Muscle of arm (tissue), 12 donors: ENCODE measurements around the gene KAZN. TPM values are rescaled to one million over a fixed set of nuclear protein-coding genes. Genes with fewer than 3 reads are reported as not detected.
A peak's percentile ranks its signal among the peaks of the same experiment; 100 is the strongest.

Experiments
- DNase-seq: peaks from one replicate; pipeline ENCODE4 v3.0.0-alpha.2; 2013
- polyA plus RNA-seq, 12 donors: library from polyadenylated mRNA; unstranded; fragments of 120-200 nt; gene quantifications; one replicate each; pipeline ENCODE4 v1.2.1, GENCODE V29; 2013; ENCODE audit not compliant: insufficient read length in 12 of 12

The KAZN gene
- polyA plus RNA-seq, 12 donors: 10.6 to 20.6 (median 14.8) TPM; not detected in 1

DNA sequence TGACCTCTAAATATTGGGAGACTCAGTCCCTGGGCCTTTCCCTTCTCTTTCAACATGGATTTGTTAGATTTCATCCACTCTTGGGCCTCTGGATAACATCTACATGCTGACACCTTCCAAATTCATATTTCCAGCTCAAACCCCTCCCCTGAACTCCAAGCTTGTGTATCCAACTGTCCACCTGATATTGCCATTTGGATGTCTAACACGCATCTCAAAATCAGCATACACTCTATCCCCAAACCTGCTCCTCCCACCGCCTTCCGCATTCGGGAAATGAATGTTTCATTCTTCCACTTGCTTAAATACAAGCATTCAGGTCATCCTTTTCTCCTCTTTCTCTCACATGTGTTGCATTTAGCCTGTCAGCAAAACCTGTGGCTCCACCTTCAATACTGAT is 17.5 kb upstream of the KAZN start:
- DNase-seq: no peak

DNA sequence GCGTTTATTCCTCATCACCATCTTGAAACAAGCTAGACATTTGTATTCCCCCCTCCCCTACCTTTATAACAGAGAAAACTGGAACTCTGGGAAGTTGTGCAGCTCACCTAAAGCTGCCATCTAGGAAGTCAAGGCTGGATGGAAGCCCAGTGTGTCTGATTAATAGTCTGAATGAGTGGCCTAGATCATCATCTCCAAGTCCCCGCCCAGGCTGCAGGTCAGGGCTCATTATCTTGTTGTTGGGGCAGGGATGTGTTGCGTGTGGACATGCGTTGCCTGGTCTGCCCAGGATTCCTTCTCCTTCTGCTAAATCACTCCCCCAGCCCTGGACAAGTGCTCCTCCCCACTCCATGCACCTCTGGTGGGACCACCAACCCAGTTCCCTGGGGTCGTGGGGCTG is 14.7 kb upstream of the KAZN start:
- no peak for DNase-seq

DNA sequence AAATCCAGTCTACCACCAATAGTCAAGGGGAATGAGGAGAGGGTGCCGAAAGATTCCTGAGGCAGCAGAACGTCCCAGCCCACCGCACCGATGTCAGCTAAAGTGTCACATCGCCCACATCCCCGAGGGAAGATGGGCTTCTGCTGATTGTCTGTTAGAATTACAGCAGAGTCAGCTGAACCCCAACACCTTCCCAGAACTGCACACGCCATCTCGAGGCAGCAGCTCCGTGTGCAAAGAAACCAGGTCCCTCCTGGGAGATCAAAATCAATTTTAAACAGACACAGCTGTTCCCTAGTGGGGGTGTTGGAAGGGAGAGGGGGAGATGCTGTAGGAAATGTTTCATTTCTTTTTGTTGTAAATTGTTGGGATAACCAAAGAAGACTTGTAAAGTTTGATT is 12.8 kb upstream of the KAZN start:
- DNase-seq: no peak

DNA sequence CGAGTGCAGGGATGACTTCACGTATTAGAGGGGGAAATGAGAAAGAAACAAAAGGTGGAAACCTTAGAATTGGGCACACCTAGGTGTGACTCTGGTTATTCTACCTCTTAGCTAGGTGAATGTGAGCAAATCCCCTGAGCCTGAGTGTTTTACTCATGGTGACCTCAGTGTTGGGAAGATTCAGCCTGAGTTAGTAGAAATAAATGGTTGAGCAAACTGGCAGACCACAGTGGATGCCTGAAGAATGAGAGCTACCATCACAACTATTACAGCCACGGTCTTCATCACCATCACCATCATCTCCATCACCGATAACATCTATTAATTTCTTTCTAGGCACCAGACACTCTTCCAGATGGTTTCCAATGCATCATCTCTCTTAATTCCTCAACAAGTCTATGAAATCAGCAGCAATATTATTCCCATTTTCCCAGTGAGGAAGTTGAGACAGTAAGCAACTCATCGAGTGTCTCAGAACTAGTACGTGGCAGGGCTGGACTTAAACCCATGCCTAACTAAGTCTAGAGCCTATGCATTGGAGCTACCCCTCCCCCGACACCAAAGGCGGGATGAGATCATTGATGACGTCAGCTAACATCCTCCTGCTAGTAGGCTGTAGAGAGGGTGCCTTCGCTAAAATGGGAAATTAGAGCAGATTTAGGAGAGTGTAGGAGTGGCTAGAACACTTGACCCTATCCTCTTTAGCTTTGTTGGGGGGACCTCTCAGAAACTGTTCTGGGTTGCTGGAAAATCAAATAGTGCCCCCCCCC is 7.9 kb upstream of the KAZN start:
- no peak for DNase-seq

DNA sequence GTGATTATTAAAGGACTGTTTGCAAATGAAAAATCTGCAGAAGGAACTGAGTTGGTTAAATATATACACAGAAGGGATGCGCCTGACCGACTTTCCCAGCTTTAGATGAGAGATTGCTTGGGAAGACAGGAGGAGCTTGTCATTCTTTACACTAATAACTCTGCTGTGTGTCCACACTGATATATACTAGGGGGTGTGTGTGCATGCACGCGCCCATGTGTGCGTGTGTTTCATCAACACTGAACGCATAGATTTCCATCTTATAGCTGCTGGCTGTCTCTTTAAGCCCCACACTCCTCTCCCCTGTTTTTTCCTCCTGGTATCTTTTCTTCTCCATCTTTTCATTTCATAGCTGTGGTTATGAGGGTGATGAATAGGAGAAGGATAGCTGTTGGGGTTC is 6.9 kb upstream of the KAZN start:
- no peak for DNase-seq

DNA sequence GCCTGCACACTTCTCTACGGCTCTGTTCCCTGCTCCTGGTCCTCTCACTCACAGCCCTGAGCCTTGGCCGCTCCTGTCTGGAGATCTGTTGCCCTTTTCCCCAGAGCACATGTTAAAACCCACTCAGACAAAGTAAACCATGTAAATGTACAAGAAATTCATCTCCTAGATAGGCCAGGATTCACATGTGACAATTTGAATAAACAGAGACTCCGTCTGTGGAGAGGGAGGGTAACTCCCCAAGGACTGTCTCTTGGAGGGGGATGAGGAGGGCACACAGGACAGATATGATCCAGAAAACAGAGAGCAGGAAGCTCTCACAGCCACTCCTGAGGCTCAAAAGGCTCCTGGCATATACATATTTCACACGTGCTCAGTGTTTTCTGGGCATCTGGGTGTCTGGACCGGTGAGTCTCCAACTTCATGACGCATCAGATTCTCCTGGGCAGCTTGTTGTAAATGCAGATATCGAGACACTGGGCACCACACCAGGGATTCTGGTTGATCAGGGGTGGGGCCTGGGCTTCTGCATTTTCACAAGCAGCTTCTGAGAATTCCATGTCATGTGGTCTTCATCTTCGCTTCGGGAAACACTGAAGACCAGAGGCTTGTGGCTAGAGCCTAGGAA is 6.4 kb upstream of the KAZN start:
- no peak for DNase-seq

DNA sequence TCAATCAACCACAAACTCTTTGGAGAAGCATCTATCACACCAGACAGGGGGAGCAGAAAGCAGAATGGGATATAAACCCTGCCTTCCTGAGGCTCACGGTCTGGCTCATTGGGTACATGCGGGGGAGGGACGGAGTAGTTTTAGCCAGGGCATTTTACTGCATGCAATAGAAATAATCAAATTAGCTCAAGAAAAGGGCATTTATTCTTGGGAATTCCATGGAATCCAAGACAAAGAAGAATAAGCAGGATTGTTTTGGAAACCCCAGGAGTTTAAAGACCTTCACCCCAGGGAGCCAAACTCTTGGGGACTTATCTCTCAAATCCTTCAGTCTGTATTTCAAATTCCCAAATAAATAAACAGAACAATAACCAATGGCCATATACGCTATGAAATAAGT is 5.2 kb upstream of the KAZN start:
- DNase-seq: no peak

DNA sequence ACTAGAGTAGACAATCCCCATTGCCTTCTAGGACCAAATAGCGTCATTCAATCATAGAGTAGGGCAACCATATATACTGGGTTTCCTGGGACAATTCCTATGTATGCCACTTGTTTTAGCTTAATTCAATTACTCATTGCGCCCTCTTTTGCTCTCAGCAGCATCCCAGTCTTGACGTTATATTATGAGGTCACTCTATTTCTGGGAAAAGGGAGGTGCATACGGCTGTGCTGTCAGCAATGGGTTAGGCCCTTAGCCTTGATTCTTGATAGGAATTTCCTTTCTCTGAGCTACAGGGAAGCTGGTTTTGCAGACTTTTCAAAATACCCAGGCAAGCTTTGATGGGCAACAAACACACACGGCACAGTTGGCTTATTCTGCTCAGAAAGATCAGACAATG is 4.4 kb upstream of the KAZN start:
- DNase-seq: no peak

DNA sequence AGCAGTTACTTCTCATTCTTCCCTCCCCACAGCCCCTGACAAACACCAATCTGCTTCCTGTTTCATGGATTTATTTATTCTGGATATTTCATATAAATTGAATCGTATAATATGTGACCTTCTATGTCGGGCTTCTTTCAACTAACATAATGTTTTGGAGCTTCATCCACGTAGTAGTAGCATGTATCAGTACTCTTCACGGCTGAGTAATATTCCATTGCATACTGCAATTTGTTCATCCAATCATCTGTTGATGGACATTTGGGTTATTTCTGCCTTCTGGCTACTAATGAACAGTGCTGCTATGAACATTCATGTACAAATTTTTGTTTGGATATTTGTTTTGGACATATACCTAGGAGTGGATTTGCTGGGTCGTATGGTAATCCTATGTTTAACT is 1.9 kb upstream of the KAZN start:
- no peak for DNase-seq

DNA sequence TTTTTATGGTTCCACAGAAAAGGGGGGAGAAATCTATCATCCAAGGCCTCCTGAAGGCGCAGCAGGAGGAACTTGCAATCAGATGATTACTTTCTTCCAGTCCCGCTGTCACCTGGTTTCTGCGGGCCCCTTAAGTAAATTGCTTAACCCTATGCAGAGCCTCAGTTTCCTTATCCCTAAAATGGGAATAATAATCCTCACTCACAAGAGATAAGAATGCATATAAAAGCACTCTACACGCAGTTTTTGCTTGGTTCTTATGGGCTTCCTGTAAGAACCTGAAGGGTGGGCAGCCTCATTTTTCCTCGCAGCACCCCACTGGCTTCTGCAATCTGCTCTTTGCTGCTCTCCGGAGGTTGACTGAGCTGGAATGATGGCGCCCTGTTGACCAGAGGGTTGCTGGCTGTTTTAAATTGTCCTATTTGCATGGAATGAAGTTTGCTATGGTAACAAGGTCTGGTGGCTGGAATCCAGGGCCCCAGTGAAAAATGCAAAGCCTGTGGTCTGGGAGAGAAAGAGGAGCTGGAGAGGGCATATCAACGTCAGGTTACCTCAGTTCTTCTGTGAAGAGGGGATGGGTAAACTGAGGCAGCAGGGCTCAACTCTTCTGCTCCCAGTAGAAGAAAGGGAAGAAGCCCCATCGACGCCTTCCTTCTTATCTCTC is 1.0 kb upstream of the KAZN start:
- no peak for DNase-seq

DNA sequence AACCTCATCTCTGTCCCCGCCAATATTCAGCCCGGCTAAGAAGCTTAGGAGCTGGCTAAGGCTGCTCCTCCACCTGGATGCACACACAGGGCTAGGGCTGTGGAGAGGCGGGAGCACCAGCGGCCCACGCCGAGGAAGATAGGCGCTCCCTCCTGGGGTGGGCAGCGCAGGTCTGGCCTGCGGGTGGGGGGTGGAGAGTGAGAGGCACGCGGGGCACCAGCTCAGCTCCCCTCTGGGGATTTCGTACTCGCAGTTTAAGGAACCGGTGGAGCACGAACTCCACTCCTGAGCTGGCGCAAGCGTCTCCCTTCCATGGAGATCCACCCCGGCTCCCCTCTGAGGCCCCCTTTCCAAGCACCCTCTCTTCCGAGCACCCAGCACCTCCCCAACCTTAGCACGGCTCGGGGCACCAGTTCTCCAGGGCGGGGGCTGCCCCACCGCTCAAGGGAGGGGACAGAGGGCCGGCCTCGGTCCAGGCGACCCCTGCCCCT is 433 bp upstream of the KAZN start:
- no peak for DNase-seq

DNA sequence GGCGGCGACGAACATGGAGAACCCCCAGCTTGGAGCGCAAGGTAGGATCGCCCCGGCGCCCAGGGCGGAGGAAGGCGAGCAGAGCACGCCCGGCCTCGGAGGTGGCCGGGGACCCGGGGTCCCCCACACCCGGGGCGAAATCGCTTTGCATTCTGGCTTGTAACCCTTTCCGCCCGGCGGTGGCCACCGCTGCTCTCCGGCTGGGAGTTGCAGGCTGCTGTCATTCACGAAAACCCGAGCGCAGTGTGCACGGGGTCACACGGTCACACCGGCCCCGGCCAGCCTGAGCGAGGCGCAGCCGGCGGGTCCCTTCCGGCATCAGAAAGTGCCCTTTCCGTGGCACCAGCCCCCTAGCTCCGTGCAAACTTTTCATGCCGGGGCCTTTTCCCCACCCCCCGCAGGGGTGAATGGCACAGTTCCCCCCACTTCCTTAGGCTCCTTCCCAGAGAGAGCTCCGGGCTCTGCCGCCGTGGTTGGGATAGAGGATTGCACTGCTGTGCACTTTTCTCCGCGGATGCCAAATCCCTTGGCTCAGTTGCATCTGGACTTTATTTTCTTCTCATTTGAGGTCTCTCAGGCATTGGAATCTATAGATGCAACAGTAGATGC is 802 bp downstream of the KAZN start:
- DNase-seq: no peak

DNA sequence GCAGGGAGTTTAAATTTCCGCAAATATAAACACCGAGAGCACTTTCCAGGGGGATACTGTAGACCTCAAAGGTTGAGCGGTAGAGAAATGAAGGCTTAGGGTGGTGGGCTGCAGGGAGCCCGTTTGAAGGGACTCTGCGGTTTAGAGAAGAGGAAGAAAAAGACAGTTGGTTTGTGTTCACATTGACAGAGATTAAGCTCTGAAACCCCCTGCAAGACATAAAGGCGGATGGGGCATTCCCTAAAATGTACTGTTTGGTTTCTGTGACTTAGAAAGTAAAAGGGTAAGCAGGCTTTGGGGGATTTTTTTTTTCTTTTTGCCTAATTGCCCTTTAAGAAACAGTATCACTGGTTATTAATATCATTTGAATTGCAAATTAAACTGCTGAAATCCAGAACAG is 1.3 kb downstream of the KAZN start:
- DNase-seq: no peak

DNA sequence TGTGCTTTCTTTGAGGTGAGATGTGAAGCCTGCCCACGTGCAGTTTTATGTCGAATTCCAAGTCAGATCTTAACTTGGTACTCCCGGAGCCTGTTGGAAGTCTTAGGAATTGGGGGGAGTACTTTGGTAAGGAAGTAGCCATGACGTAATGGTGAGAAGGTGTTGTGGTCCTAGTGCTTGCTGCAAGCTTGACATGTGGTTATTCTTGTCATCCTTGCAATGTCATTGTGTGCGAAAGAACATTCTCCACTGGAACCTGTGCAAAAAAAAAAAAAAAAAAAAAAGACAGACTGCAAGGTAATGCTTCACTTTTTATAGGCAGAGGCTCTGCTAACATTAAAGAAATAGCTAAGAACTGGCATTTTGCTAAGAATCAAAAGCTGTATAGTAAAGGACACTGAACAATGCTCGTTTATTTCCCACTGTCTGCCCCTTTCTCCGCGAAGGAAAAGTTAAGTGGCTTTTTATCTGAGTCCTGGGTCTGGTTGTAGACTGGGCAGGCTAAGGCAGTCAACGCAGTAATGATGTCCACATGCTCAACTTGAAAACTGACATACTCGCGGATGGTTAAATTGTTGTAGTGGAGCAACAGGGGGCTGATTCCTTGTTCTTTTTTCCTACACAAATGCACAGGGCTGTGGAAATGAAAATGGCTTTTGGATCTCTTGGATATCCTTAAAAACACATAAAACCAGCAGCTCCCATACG is 2.1 kb downstream of the KAZN start:
- DNase-seq: no peak

DNA sequence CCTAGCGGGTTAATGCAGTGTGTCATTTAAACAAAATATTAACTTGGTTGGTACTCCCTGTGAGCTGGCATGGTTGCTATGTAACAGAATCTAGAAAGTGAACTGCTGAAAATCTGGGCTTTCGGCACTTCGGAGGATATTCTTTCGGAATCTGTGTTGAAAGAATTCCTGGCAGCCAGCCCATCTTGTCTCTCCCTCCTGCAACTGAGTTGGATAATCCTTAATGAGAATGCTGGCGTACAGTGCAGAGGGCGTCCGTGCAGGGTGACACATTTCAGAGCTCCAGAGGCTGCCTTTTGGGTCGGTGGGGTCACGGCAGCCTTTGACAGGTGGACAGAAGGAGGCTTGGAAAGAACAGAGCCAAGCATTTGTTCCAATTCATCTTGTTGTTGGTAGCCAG is 3.7 kb downstream of the KAZN start:
- DNase-seq: peak; percentile 64

DNA sequence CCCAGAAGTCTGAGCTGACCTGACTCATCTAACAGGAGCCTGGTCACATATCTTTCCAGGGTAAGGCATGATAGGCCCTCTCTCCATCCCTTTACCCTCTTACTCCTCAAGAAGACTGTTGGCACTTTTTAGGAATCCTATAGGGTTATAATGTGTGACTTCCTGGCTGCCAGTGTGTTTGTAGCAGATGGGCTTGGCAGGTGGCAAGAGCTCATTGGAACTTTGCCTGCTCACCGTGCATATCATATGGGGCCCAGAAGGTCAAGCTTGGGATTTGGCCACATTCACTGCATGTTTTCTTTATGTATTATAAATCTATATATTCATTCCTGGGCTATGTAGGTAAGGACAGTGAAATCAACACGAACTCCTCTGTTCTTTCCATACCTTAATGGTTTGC is 5.2 kb downstream of the KAZN start:
- no peak for DNase-seq

DNA sequence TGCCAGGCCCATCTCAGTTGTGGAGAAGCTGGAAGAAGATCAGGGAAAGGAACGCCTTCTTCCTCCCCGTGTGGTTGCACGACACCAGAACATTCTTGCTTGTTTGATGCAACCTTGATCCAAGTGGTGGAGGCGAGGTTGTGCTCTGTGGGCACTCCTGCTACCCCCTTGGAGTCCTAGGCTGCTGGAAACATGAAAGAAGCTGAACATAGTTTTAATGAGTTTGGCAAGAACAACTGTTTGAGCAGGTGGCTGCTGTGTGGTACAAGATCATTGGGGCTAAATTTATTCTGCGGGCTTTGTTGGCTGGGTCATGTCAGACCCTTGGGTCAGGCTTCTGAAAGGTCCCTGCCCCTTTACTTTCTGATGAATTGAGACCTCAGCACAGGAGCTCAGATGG is 5.9 kb downstream of the KAZN start:
- no peak for DNase-seq

DNA sequence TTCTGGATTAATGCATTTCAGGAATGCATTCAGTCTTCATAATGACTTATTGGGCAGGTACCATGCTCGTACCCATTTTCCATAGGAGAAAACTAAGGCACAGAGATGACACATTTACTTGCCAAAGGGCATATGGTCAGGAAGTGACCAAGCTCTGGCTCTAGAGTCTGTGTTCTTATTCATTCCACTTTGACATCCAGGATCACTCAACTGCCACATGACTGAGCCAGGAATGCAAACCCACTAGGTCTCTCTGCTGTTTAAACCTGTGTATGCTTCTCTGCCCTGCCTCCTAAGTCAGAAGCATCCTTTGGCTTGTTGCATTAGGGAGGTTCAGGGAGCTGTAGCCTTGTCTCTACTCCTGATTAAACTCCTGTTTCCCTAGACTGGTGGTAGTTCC is 7.5 kb downstream of the KAZN start:
- DNase-seq: no peak

DNA sequence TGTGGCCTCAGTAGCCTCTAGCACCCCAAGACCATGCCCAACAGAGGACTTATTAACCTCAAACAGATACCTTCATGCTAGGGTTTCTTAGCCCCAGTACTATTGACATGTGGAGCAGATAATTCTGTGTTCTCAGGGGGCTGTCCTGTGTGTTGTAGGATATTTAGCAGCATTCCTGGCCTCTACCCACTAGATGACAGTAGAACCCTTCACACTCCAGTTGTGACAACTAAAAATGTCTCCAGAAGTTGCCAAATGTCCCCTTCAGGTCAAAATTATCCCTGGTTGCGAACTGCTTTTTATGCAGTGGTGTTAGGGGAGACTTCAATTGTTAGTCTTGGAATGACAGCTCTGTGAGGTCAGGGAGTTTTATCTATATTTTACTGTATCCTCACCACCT is 8.1 kb downstream of the KAZN start:
- DNase-seq: no peak

DNA sequence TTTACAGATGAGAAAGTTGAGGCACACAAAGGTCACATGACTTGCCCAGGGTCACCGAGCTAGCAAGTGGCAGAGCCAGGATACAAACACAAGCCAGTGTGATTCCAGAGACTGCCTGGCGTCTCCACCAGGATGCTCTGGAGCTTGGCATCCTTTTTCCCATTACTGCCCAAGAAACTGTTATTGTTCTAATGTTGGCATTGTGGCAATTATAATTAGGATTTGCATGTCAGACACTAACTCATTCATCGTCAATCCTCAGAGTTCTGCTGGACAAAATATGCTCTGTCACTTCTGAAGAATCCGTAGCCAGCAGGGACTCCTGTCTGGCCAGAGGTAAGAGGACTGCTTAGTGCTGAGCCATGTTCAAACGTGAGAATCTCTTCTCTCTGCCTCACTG is 8.8 kb downstream of the KAZN start:
- DNase-seq: no peak

DNA sequence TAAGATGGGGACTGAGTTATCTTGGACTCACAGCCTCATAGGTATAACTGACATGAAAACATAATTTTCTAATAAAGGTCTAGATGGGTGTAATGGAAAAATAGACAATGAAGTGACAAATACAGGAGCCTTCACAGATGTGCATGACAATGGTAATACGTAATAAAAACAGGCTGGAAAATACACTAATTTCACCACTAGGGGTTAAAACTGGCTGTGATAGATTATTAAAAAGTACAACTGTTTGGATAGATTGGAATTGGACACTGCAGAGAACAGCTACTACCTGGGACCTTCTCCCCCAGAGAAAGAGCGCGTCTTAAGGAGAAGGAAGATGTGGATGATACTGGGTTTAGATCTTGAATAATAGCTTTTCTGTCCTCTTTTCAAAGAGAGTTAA is 9.8 kb downstream of the KAZN start:
- DNase-seq: no peak

DNA sequence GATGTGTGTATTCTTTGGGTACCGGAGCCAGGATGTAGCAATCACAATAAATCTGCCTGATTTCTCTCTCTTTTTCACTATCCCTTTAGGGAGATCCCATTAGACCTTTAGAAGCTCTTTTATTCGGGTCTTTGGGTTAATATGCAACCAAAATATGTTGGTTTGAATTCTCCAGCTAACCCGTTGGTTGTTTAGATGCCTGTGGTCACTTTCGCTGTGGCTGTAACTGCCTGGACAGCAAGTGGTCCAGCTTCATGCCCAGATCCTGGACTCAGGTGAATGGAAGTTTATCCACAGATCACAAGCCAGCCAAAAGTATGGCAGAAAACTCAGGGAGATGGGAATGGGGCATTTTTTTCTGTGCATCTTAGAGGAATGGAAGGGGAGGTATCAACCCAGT is 12.3 kb downstream of the KAZN start:
- no peak for DNase-seq
